ENCODE results near the gene FAM53B. TPM values are rescaled to one million over a fixed set of nuclear protein-coding genes. Genes with fewer than 3 reads are reported as not detected.

The FAM53B gene
- total RNA-seq, 1 donor from 2014 or later, result 38.1 TPM

GRCh38 chr10:124663766-124664360, 80.3 kb downstream of the FAM53B start:
- no peak for DNase-seq
- no peak for ATAC-seq (ENCODE audit: poor library complexity)
- intact Hi-C loops (cut with DNase I), result no loop called here

- no peak for DNase-seq
- intact Hi-C loops (cut with DNase I), result no loop called here
- ATAC-seq (ENCODE audit: poor library complexity), result no peak
Measured at GRCh38 chr10:124663228-124663627, 81.0 kb downstream of the FAM53B start.

- ATAC-seq (ENCODE audit: poor library complexity), result no peak
- intact Hi-C loops (cut with DNase I), result no loop called here
- no peak for DNase-seq
Measured at GRCh38 chr10:124661660-124662180, 82.5 kb downstream of the FAM53B start.

GRCh38 chr10:124660404-124661125, 83.6 kb downstream of the FAM53B start:
- intact Hi-C loops (cut with DNase I), result no loop called here
- peak; percentile 31 for ATAC-seq (ENCODE audit: poor library complexity)
- peak; percentile 8 for DNase-seq

GRCh38 chr10:124659380-124659779, 84.8 kb downstream of the FAM53B start:
- DNase-seq, result no peak
- intact Hi-C loops (cut with DNase I), result no loop called here
- ATAC-seq (ENCODE audit: poor library complexity), result no peak

- ATAC-seq (ENCODE audit: poor library complexity) (no peak), DNase-seq (no peak)
- intact Hi-C loops (cut with DNase I), result no loop called here
Measured at GRCh38 chr10:124658591-124659242, 85.5 kb downstream of the FAM53B start.

GRCh38 chr10:124657806-124658205, 86.4 kb downstream of the FAM53B start:
- peak; percentile 44 for DNase-seq
- ATAC-seq (ENCODE audit: poor library complexity), result no peak
- intact Hi-C loops (cut with DNase I), result no loop called here

GRCh38 chr10:124656541-124656940, 87.6 kb downstream of the FAM53B start:
- ATAC-seq (ENCODE audit: poor library complexity) (no peak), DNase-seq (no peak)
- intact Hi-C loops (cut with DNase I), result no loop called here

- ATAC-seq (ENCODE audit: poor library complexity) (no peak), DNase-seq (peak; percentile 26)
- intact Hi-C loops (cut with DNase I), result no loop called here
Measured at GRCh38 chr10:124656113-124656490, 88.1 kb downstream of the FAM53B start.

- intact Hi-C loops (cut with DNase I), result no loop called here
- DNase-seq (peak; percentile 11), ATAC-seq (ENCODE audit: poor library complexity) (no peak)
Measured at GRCh38 chr10:124655191-124656112, 88.7 kb downstream of the FAM53B start.

- intact Hi-C loops (cut with DNase I), result no loop called here
- no peak for ATAC-seq (ENCODE audit: poor library complexity)
- DNase-seq, result peak; percentile 42
Measured at GRCh38 chr10:124654686-124655085, 89.5 kb downstream of the FAM53B start.

- intact Hi-C loops (cut with DNase I), result no loop called here
- peak; percentile 2 for ATAC-seq (ENCODE audit: poor library complexity)
Measured at GRCh38 chr10:124653811-124654651, 90.1 kb downstream of the FAM53B start.

GRCh38 chr10:124653311-124653710, 90.9 kb downstream of the FAM53B start:
- intact Hi-C loops (cut with DNase I), result no loop called here
- ATAC-seq (ENCODE audit: poor library complexity) (no peak), DNase-seq (peak; percentile 35)

More at GRCh38 chr10:124653811-124654651, 90.1 kb downstream of the FAM53B start:
- DNase-seq, result peak; percentile 62

GRCh38 chr10:124652701-124653100, 91.5 kb downstream of the FAM53B start:
- ATAC-seq (ENCODE audit: poor library complexity) (no peak), DNase-seq (peak; percentile 39)
- intact Hi-C loops (cut with DNase I), result no loop called here

- DNase-seq, result peak; percentile 36
- intact Hi-C loops (cut with DNase I), result no loop called here
- ATAC-seq (ENCODE audit: poor library complexity), result no peak
Measured at GRCh38 chr10:124652200-124652599, 92.0 kb downstream of the FAM53B start.

- no peak for ATAC-seq (ENCODE audit: poor library complexity)
- peak; percentile 42 for DNase-seq
- intact Hi-C loops (cut with DNase I), result no loop called here
Measured at GRCh38 chr10:124651402-124651891, 92.7 kb downstream of the FAM53B start.

- intact Hi-C loops (cut with DNase I), result no loop called here
- DNase-seq, result peak; percentile 38
- no peak for ATAC-seq (ENCODE audit: poor library complexity)
Measured at GRCh38 chr10:124650820-124651401, 93.3 kb downstream of the FAM53B start.

Data from Right ventricle myocardium superior (tissue), 1 donor.